ENCODE results near the gene ACTR10. TPM values are rescaled to one million over a fixed set of nuclear protein-coding genes. Genes with fewer than 3 reads are reported as not detected.

The ACTR10 gene
- total RNA-seq, 1 experiment from 2014 or later = 39.6 TPM

- intact Hi-C loops (cut with micrococcal nuclease) = no loop called here
- DNase-seq (ENCODE audit: low read depth, low spot score) (no peak), ATAC-seq (no peak)
- H4K20me1 ChIP-seq (ENCODE audit: insufficient read depth) = peaks cover 8% of the 10 kb centered on the region
- no peak overlapping the region for H3K27ac ChIP-seq (ENCODE audit: low read depth, low read length)
- CTCF ChIA-PET = no interaction called here
- peaks cover 99% of the 10 kb centered on the region for H3K79me2 ChIP-seq (ENCODE audit: insufficient read depth, low read length)
- no peak overlapping the region for H2AFZ ChIP-seq (ENCODE audit: low read depth, low read length, poor library complexity, severe bottlenecking)
- POLR2A ChIA-PET = interaction anchor here (0.6 to 2.3 kb wide), 2 partner anchors 17 to 66 kb away, joined by 3 to 8 read pairs; partner anchors contain the start of gene ARID4A
- RAD21 ChIA-PET (ENCODE audit: low non-redundant PET in 1 of 2, low total read pairs in 2 of 2, uncharacterized antibody in 2 of 2, unreplicated experiment in 2 of 2) = no interaction called here
- BruUV-seq (replicated peaks) = no TSS peak
- no peaks in the 10 kb centered on the region for H3K27me3 ChIP-seq (ENCODE audit: insufficient read depth, low read length)
- H3K4me2 ChIP-seq (ENCODE audit: low read length) = no peak overlapping the region
- peaks cover 22 to 37% of the 10 kb centered on the region in 2 experiments for H3K36me3 ChIP-seq (ENCODE audit: control insufficient read depth in 1 of 2, insufficient read depth in 2 of 2, low read length in 2 of 2)
- H3K9me2 ChIP-seq (ENCODE audit: insufficient read depth) = no peaks in the 10 kb centered on the region
- no peaks in the 10 kb centered on the region for H3K4me1 ChIP-seq (ENCODE audit: control insufficient read depth in 1 of 2, insufficient read depth in 2 of 2, low read length in 2 of 2)
- no peak overlapping the region for H3K9ac ChIP-seq (ENCODE audit: low read length)
- no peaks in the 10 kb centered on the region for H3K9me3 ChIP-seq (ENCODE audit: control insufficient read depth in 1 of 2, insufficient read depth in 1 of 2, low read depth in 1 of 2, low read length in 2 of 2)
- TF ChIP-seq ZFX (IDR thresholded peaks at IDR 0.05) (no peak), CEBPB (IDR thresholded peaks at IDR 0.05; ENCODE audit: low read depth) (no peak)
- H3K4me3 ChIP-seq (replicated peaks in 1 of 2; ENCODE audit: low read depth in 1 of 2, low read length in 2 of 2) = no peak overlapping the region
Measured at GRCh38 chr14:58280954-58281787, 81.2 kb downstream of the ACTR10 start.

GRCh38 chr14:58281969-58282368, 82.0 kb downstream of the ACTR10 start:
- CTCF ChIA-PET = no interaction called here
- Histone ChIP-seq H2AFZ (ENCODE audit: low read depth, low read length, poor library complexity, severe bottlenecking) (no peak overlapping the region), H4K20me1 (ENCODE audit: insufficient read depth) (peaks cover 8% of the 10 kb centered on the region), H3K4me3 (replicated peaks in 1 of 2; ENCODE audit: low read depth in 1 of 2, low read length in 2 of 2) (no peak overlapping the region), H3K36me3 (ENCODE audit: control insufficient read depth in 1 of 2, insufficient read depth in 2 of 2, low read length in 2 of 2) (peaks cover 22 to 37% of the 10 kb centered on the region in 2 experiments), H3K9ac (ENCODE audit: low read length) (no peak overlapping the region), H3K4me1 (ENCODE audit: control insufficient read depth in 1 of 2, insufficient read depth in 2 of 2, low read length in 2 of 2) (no peaks in the 10 kb centered on the region), H3K27ac (ENCODE audit: low read depth, low read length) (no peak overlapping the region), H3K9me3 (ENCODE audit: control insufficient read depth in 1 of 2, insufficient read depth in 1 of 2, low read depth in 1 of 2, low read length in 2 of 2) (no peaks in the 10 kb centered on the region), H3K79me2 (ENCODE audit: insufficient read depth, low read length) (peaks cover 96% of the 10 kb centered on the region), H3K4me2 (ENCODE audit: low read length) (no peak overlapping the region), H3K27me3 (ENCODE audit: insufficient read depth, low read length) (no peaks in the 10 kb centered on the region), H3K9me2 (ENCODE audit: insufficient read depth) (no peaks in the 10 kb centered on the region)
- no TSS peak for BruUV-seq (replicated peaks)
- intact Hi-C loops (cut with micrococcal nuclease) = no loop called here
- TF ChIP-seq JUND (IDR thresholded peaks at IDR 0.05) (no peak), EGR1 (IDR thresholded peaks at IDR 0.05; ENCODE audit: low read depth) (no peak), CTCF (IDR thresholded peaks at IDR 0.05 in 2 of 3, conservative IDR thresholded peaks at IDR 0.05 in 1 of 3; ENCODE audit: borderline replicate concordance in 1 of 3, insufficient read depth in 1 of 3, low read depth in 2 of 3, low read length in 2 of 3) (no peak), MAX (IDR thresholded peaks at IDR 0.05) (no peak), ZBTB33 (IDR thresholded peaks at IDR 0.05; ENCODE audit: extremely low read depth, insufficient replicate concordance, low read length) (no peak), POLR2A (IDR thresholded peaks at IDR 0.05; ENCODE audit: borderline replicate concordance, extremely low read depth, insufficient read depth, insufficient read length) (no peak), FOSL1 (IDR thresholded peaks at IDR 0.05; ENCODE audit: low read depth) (no peak)
- DNase-seq (ENCODE audit: low read depth, low spot score) = no peak
- RAD21 ChIA-PET (ENCODE audit: low non-redundant PET in 1 of 2, low total read pairs in 2 of 2, uncharacterized antibody in 2 of 2, unreplicated experiment in 2 of 2) = no interaction called here
- no peak for ATAC-seq
- POLR2A ChIA-PET = interaction anchor here (2.3 kb wide), 1 partner anchor 16 kb away, joined by 8 read pairs; the partner anchor contains the start of gene ARID4A
